ENCODE data around the gene EIF5AL1.
"Not testable (repeated sequence)": the region's sequence is repeated elsewhere in the genome, so short reads cannot be mapped to it uniquely, and the experiment has no call there.

Gene EIF5AL1

GRCh38 chr10:79555354-79556309, 43.3 kb downstream of the EIF5AL1 start:
- DNase-seq = no peak

GRCh38 chr10:79556961-79557360, 44.6 kb downstream of the EIF5AL1 start:
- not testable (repeated sequence) for DNase-seq

- DNase-seq = no peak
These were observed 47.4 kb downstream of the EIF5AL1 start for GRCh38 chr10:79559726-79560125.

DNA sequence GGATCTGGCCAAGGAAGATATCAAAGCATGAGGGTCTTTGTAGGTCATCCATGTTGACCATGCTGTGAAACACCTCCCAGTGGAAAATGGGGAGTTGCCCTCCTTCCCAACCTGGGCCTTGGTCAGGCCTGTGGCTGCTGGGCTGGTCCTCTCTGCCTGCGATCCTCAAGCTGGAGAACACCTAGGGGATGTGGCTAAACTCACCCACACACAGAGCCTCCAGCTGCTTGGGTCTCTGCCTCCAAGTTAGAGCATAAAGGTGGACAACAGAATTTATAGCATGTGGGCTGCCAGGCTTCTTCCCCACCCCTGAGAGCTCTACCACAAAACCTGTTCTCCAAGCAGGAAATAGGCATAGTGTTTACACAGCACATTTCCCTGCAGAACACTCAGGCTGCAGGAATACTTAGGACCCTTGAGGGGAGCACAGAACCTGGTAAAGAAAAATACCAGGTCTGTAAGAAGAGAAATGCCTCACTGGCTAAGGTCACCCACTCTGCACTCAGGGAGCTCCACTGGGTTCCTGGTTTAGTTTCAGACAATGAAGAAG, 47.9 kb downstream of the EIF5AL1 start, which contains the start of gene SFTPA2:
Gene SFTPA2, minus strand, starts transcription at position 248 of the 550 bp plus-strand sequence. CDS start 924 bp downstream, outside the sequence.
- DNase-seq = no peak

GRCh38 chr10:79561257-79561656, 48.9 kb downstream of the EIF5AL1 start:
- no peak for DNase-seq

DNA sequence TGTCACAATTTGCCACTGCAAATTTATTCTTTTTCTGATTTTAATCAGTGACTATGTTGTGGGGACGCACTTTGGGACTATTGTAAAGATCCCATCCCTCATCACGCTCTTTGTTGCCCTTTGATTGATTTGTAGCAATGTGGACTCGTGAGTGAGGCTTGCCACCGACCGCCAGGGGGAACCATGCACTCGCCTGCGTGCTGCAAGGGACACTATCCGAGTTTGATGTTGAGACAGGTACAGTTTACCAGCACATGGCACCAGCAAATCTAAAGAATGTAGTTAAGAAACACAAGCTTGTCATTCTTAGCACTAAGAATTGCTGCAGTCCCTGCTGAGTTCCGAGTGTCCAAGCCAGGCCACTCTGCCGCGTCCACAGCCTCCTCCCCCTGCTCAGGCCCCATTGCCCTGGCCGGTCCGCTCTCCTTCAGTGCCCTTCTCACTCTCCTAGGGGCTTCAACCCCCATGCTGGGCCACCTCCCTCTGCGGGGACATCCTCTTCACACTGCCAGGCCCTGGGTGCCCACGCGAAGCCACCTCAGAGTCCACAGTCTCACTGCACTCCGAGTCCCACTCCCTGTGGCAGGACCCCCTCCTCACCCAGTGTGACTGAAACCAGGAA, 49.9 kb downstream of the EIF5AL1 start:
- DNase-seq = peak in 35 of 56 donors; percentile 3 to 73 (median 33)

DNA sequence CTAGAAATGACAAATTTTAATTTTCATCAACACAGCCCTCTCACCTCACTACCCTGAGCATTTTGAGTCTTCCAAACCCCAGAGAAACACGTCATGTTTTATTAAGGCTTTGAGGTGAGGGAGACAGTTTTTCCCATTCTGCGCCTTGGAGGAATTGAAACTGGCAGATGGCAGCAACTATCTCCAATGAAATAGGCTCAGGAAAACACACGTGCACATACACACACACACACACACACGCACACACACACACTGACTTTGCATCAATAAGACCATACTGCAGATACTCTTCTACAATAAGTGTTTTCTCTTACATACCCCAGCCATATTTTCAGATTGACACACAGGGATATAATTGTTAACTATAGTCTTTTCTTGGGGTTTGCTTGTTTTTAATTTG, 51.1 kb downstream of the EIF5AL1 start:
- no peak for DNase-seq

Data from amygdala (tissue), 56 donors.